ENCODE measurements around the gene ASPRV1.
"Not testable (repeated sequence)": the region's sequence is repeated elsewhere in the genome, so short reads cannot be mapped to it uniquely, and the experiment has no call there.

ASPRV1 gene

DNA sequence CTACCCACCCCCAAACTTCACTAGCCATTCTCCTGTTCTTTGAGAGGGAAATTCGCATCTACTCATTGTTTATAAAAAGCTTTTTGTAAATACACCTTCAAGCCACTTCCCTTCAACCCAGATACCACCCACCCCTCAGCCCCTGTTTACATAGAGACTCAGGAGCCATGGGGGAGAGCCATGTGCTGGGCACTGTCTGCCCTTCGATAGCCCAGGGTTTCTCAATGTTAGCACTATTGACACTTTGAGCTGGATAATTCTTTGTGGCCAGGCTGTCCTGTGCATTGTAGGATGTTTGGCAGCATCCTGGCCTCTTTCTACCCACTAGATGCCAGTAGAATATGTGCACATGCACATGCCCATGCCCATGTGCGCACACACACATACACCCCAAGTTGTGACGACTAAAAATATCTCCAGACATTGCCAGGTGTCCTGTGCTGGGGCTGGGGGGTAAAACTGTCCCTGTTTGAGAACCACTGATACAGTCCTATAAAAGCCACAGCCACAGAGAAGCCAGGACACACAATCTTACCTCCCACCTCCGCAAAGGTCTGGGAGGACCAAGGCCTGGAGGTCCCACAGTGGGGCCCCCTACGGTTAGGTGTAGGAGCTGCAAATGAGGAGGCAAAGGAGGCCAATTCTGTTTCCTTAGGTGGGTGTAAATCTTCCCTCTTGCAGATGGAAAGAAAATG lies 44.5 kb upstream of the ASPRV1 start:
- TF ChIP-seq CTCF (IDR thresholded peaks at IDR 0.05; ENCODE audit: extremely low read depth, insufficient read depth, missing control alignments), result no peak
- in situ Hi-C loops (cut with MboI; ENCODE audit: low pct_unique_long_range_greater_than_20kb, low sequenced_read_pairs, unreplicated experiment), result no loop called here
- no peak for DNase-seq (ENCODE audit: low spot score)

DNA sequence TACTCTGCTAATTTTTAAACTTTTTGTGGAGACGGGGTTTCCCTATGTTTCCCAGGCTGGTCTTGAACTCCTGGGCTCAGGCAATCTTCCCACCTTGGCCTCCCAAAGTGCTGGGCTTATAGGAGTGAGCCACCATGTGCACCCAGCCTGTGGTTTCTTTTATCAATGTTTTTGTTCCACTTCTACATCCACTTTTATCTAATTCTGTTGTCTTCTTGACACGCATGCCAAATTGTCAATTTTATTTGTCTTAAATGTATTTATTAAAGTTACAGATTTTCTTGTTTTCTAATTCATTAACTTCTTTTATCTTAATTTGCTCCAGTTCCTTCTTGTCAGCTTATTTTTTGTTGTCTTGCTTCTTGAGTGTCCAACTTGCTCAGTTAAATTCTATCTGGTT lies 43.8 kb upstream of the ASPRV1 start:
- TF ChIP-seq CTCF (IDR thresholded peaks at IDR 0.05; ENCODE audit: extremely low read depth, insufficient read depth, missing control alignments), result no peak
- DNase-seq (ENCODE audit: low spot score), result no peak
- in situ Hi-C loops (cut with MboI; ENCODE audit: low pct_unique_long_range_greater_than_20kb, low sequenced_read_pairs, unreplicated experiment), result no loop called here

- in situ Hi-C loops (cut with MboI; ENCODE audit: low pct_unique_long_range_greater_than_20kb, low sequenced_read_pairs, unreplicated experiment), result no loop called here
- no peak for DNase-seq (ENCODE audit: low spot score)
- TF ChIP-seq CTCF (IDR thresholded peaks at IDR 0.05; ENCODE audit: extremely low read depth, insufficient read depth, missing control alignments), result no peak
Measured at GRCh38 chr2:70003093-70003830, 41.8 kb upstream of the ASPRV1 start.

- DNase-seq (ENCODE audit: low spot score), result no peak
- TF ChIP-seq CTCF (IDR thresholded peaks at IDR 0.05; ENCODE audit: extremely low read depth, insufficient read depth, missing control alignments), result no peak
- in situ Hi-C loops (cut with MboI; ENCODE audit: low pct_unique_long_range_greater_than_20kb, low sequenced_read_pairs, unreplicated experiment), result no loop called here
Measured at GRCh38 chr2:70002241-70002899, 40.9 kb upstream of the ASPRV1 start.

- DNase-seq (ENCODE audit: low spot score); in situ Hi-C loops (cut with MboI; ENCODE audit: low pct_unique_long_range_greater_than_20kb, low sequenced_read_pairs, unreplicated experiment): not testable (repeated sequence)
Measured at GRCh38 chr2:70000529-70000928, 39.1 kb upstream of the ASPRV1 start.

GRCh38 chr2:69998761-69999160 lies 37.3 kb upstream of the ASPRV1 start:
- in situ Hi-C loops (cut with MboI; ENCODE audit: low pct_unique_long_range_greater_than_20kb, low sequenced_read_pairs, unreplicated experiment), result no loop called here
- no peak for DNase-seq (ENCODE audit: low spot score)
- TF ChIP-seq CTCF (IDR thresholded peaks at IDR 0.05; ENCODE audit: extremely low read depth, insufficient read depth, missing control alignments), result no peak
